Lung microvascular endothelial cell (primary cell): ENCODE data around the gene TRIM21. TPM values are rescaled to one million over a fixed set of nuclear protein-coding genes. Genes with fewer than 3 reads are reported as not detected.

Source experiments
- total RNA-seq: library from RNA; depleted of rRNA; stranded (reverse); fragments of >200 nt; gene quantifications from 2 replicates; pipeline ENCODE4 v1.2.1, GENCODE V29; 2014

The TRIM21 gene
- total RNA-seq, 1 donor from 2014 or later = 27.8 TPM

Other genes starting within 250 kb of the TRIM21 start
- gene OR52B4, start 25.3 kb downstream of the TRIM21 start, total RNA-seq = not detected in 2 replicates
- gene OR52K2, start 55.6 kb upstream of the TRIM21 start, total RNA-seq = not detected in 2 replicates
- gene OR52K1, start 88.9 kb upstream of the TRIM21 start, total RNA-seq = not detected in 2 replicates
- gene OR52M1, start 151.5 kb upstream of the TRIM21 start, total RNA-seq = not detected in 2 replicates
- gene OR52I2, start 188.0 kb upstream of the TRIM21 start, total RNA-seq = not detected in 2 replicates
- gene OR52I1, start 200.3 kb upstream of the TRIM21 start, total RNA-seq = not detected in 2 replicates
- gene TRIM68, start 214.5 kb upstream of the TRIM21 start, total RNA-seq = 7.2 and 8.3 TPM in 2 replicates
- not detected in 2 replicates for gene OR51D1, start 243.8 kb upstream of the TRIM21 start, total RNA-seq